ENCODE data around the gene KAZN.

DNA sequence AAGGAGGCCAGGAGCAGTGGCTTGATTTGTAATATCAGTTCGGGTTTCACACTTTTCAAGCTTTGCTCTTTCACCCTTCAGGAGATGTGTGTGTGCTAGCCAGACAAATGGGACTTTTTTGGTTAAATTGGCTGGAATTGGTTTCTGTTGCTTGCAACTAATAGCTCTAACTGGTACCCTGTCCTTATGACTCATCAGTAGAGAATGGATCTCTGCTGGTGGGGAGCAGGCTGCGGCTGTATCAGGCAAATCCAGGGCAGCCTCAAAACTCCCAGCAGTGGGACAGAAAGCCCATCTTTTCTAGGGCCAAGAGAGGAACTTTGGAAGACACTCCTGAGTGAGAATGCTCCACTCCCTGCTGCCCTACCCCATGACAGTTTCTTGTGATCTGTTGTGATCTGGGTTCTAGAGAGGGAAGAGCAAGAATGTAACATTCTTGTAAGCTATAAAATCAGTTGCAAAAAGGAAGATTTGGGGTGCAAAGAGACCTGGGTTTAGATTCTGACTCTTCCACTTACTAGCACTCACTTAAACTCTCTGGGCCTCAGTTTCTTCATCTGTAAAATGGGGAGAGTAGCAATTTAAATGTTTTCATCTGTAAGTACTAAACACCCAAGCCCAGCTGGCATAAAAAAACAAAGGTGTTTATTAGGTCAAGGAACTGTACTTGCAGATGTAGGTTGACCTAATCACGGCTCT lies 298.0 kb downstream of the KAZN start:
- TF ChIP-seq, protein P1, sequence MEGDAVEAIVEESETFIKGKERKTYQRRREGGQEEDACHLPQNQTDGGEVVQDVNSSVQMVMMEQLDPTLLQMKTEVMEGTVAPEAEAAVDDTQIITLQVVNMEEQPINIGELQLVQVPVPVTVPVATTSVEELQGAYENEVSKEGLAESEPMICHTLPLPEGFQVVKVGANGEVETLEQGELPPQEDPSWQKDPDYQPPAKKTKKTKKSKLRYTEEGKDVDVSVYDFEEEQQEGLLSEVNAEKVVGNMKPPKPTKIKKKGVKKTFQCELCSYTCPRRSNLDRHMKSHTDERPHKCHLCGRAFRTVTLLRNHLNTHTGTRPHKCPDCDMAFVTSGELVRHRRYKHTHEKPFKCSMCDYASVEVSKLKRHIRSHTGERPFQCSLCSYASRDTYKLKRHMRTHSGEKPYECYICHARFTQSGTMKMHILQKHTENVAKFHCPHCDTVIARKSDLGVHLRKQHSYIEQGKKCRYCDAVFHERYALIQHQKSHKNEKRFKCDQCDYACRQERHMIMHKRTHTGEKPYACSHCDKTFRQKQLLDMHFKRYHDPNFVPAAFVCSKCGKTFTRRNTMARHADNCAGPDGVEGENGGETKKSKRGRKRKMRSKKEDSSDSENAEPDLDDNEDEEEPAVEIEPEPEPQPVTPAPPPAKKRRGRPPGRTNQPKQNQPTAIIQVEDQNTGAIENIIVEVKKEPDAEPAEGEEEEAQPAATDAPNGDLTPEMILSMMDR (conservative IDR thresholded peaks at IDR 0.05): no peak
- no peak for TF ChIP-seq EZH2 (IDR thresholded peaks at IDR 0.05; ENCODE audit: low read depth)
